DND-41 (cell line): ENCODE results near the gene UGT1A5.
"Not testable (repeated sequence)": the region's sequence is repeated elsewhere in the genome, so short reads cannot be mapped to it uniquely, and the experiment has no call there.

Source experiments
- ATAC-seq: fragments of 200-7000 bp; cut with Tn5 transposase; 3 replicates; pipeline ENCODE4 v1.9.1; 2021; ENCODE audit warnings: low read depth; ENCODE audit not compliant: insufficient read depth
- DNase-seq: peaks from one replicate; pipeline ENCODE4 v3.0.0-alpha.2; 2020
- H2AFZ ChIP-seq: 2 replicates; pipeline ENCODE4 v1.6.0; 2012; ENCODE audit warnings: low read depth, low read length
- H3K27ac ChIP-seq: 2 replicates; pipeline ENCODE4 v1.5.1; 2012; ENCODE audit warnings: low read length, inconsistent platforms
- H3K27me3 ChIP-seq: fragments of 200-600 bp; sonication (generic); 2 replicates; pipeline ENCODE4 v1.6.0; 2012; ENCODE audit warnings: low read length, mild to moderate bottlenecking, inconsistent platforms; ENCODE audit not compliant: insufficient read depth, poor library complexity
- H3K36me3 ChIP-seq: 2 replicates; pipeline ENCODE4 v1.5.1; 2012; ENCODE audit warnings: low read length, inconsistent platforms; ENCODE audit not compliant: insufficient read depth
- H3K4me1 ChIP-seq: 2 replicates; pipeline ENCODE4 v1.5.1; 2012; ENCODE audit warnings: mild to moderate bottlenecking, low read length; ENCODE audit not compliant: insufficient read depth
- H3K4me2 ChIP-seq: 2 replicates; pipeline ENCODE4 v1.6.0; 2012; ENCODE audit warnings: mild to moderate bottlenecking, moderate library complexity, low read length, inconsistent platforms; ENCODE audit not compliant: insufficient read depth
- H3K4me3 ChIP-seq, 2 experiments: fragments of 200-600 bp in 1 of 2; shearing (Covaris generic) in 1 of 2; 2 replicates each; pipeline ENCODE4 v1.5.1; 2012 to 2016; ENCODE audit warnings: inconsistent platforms in 2 of 2, low read length in 2 of 2, mild to moderate bottlenecking in 2 of 2, low read depth in 1 of 2, moderate library complexity in 1 of 2
- H3K79me2 ChIP-seq: 2 replicates; pipeline ENCODE4 v1.6.0; 2012; ENCODE audit warnings: low read length, inconsistent platforms; ENCODE audit not compliant: insufficient read depth
- H3K9ac ChIP-seq: 2 replicates; pipeline ENCODE4 v1.6.0; 2012; ENCODE audit warnings: low read depth, mild to moderate bottlenecking, inconsistent platforms, low read length, moderate library complexity
- H3K9me3 ChIP-seq: 2 replicates; pipeline ENCODE4 v1.5.1; 2012; ENCODE audit warnings: low read length, moderate library complexity, mild to moderate bottlenecking, inconsistent platforms; ENCODE audit not compliant: insufficient read depth, severe bottlenecking
- H4K20me1 ChIP-seq: 2 replicates; pipeline ENCODE4 v1.6.0; 2012; ENCODE audit warnings: low read length; ENCODE audit not compliant: insufficient read depth
- EZH2 ChIP-seq: IDR thresholded peaks from 3 replicates; pipeline ENCODE4 v1.6.1; 2012; ENCODE audit warnings: borderline replicate concordance, low read depth, mild to moderate bottlenecking, moderate library complexity, low read length, inconsistent platforms; ENCODE audit not compliant: severe bottlenecking
- TF ChIP-seq, protein P1 (sequence below): IDR thresholded peaks from 2 replicates; pipeline ENCODE4 v1.5.1; 2012; ENCODE audit warnings: borderline replicate concordance, low read length, moderate library complexity, mild to moderate bottlenecking; ENCODE audit not compliant: poor library complexity, severe bottlenecking; ENCODE audit errors: extremely low read depth

Gene UGT1A5

DNA sequence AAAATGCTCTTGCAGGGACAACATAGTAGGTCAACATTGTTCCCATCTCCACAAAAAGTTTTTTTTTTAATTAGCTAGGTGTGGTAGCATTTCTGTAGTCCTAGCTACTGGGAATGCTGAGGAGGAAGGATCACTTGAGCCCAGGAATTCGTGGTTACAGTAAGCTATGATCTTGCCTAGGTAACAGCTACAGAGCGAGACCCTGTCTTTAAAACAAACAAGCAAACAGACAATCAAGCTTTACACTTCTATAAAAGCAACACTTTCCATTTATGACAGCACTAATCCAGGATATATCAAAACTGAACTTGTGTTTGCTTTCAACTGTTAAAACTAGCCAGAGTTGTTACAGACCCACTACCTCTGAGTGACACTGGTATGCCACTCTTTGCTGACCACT is 28.2 kb downstream of the UGT1A5 start:
- Histone ChIP-seq H4K20me1 (no peaks in the 10 kb centered on the region), H2AFZ (no peak overlapping the region), H3K27me3 (peaks cover 6% of the 10 kb centered on the region), H3K4me3 (no peak overlapping the region), H3K9me3 (no peaks in the 10 kb centered on the region), H3K36me3 (no peaks in the 10 kb centered on the region), H3K79me2 (no peaks in the 10 kb centered on the region), H3K27ac (no peak overlapping the region), H3K9ac (no peak overlapping the region), H3K4me2 (no peak overlapping the region), H3K4me1 (no peaks in the 10 kb centered on the region)
- no peak for DNase-seq
- no peak for ATAC-seq
- TF ChIP-seq, protein P1, sequence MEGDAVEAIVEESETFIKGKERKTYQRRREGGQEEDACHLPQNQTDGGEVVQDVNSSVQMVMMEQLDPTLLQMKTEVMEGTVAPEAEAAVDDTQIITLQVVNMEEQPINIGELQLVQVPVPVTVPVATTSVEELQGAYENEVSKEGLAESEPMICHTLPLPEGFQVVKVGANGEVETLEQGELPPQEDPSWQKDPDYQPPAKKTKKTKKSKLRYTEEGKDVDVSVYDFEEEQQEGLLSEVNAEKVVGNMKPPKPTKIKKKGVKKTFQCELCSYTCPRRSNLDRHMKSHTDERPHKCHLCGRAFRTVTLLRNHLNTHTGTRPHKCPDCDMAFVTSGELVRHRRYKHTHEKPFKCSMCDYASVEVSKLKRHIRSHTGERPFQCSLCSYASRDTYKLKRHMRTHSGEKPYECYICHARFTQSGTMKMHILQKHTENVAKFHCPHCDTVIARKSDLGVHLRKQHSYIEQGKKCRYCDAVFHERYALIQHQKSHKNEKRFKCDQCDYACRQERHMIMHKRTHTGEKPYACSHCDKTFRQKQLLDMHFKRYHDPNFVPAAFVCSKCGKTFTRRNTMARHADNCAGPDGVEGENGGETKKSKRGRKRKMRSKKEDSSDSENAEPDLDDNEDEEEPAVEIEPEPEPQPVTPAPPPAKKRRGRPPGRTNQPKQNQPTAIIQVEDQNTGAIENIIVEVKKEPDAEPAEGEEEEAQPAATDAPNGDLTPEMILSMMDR = no peak
- no peak for TF ChIP-seq EZH2

DNA sequence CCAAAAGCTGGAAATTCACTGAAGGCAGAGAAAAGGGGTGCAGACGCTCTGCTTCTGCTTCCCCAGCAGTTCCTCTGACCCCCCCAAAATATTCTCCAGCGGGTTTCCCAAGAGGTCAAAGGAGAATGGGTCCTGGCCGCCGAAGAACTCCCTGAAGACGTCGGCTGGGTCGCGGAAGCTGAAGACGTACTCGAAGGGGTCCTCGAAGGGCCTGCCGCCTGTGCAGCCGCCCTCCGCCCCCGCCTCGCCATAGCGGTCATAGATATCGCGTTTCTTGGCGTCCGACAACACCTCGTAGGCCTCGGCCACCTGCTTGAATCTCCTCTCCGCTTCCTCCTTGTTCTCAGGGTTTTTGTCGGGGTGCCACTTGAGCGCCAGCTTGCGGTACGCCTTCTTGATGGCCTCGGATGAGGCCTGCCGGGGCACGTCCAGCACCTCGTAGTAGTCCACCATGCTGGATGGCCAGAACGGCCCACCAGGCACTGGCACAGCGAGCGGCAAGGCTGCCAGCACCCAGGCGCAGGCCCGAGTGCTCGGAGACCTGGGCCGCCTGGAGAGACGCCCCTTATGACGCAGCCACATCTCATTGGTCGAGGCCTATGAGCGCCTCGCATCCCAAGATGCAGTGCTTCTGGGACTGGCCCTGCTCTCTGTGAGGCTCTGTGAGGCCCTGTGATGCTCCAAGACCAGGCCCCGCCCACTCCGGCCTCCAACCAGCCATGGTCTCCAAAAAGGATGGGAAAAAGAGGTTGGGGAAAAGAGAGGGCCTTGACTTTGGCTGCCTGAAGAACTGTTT is 31.0 kb downstream of the UGT1A5 start:
- H3K4me1 ChIP-seq = no peaks in the 10 kb centered on the region
- no peak overlapping the region for H2AFZ ChIP-seq
- H3K27me3 ChIP-seq = peaks cover 3% of the 10 kb centered on the region
- no peak for ATAC-seq
- no peak overlapping the region for H3K27ac ChIP-seq
- no peaks in the 10 kb centered on the region for H4K20me1 ChIP-seq
- H3K9ac ChIP-seq = no peak overlapping the region
- no peak for DNase-seq
- H3K4me3 ChIP-seq = no peak overlapping the region
- TF ChIP-seq, protein P1 = no peak
- no peak for TF ChIP-seq EZH2
- H3K4me2 ChIP-seq = no peak overlapping the region
- H3K36me3 ChIP-seq = no peaks in the 10 kb centered on the region
- no peaks in the 10 kb centered on the region for H3K9me3 ChIP-seq
- H3K79me2 ChIP-seq = no peaks in the 10 kb centered on the region

DNA sequence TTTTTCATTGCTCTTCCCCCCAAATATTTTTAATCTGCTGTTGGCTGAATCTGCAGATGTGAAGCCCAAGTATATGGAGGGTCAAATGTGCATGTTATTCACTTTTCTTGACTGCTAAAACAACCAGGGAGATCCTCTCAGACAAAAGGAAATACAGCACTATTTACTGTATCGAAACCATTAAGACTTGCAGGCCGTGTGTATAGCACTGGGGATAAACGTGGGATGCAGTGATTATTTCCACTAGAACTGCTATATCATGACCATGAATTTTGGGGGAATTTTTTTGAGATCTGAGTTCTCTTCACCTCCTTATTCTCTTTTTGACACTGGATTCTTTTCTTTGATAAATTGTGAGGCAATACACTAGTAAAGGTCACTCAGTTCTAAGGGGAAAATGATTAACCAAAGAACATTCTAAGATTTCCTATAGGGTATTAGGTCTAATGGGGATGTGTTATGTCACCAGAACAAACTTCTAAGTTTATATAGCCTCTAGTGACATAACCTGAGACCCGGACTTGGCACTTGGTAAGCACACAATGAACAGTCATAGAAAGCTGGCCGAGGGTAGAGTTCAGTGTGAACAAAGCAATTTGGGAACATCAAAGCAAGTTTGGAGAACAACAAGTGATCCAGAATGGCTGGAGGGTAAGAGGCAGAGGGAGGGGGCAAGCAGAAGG is 32.5 kb downstream of the UGT1A5 start:
- Histone ChIP-seq H3K27ac (no peak overlapping the region), H4K20me1 (no peaks in the 10 kb centered on the region), H3K4me3 (no peak overlapping the region), H3K79me2 (no peaks in the 10 kb centered on the region), H3K27me3 (peaks cover 3% of the 10 kb centered on the region), H3K4me1 (no peaks in the 10 kb centered on the region), H3K9me3 (peaks cover 3% of the 10 kb centered on the region), H3K4me2 (no peak overlapping the region), H3K9ac (no peak overlapping the region), H2AFZ (no peak overlapping the region), H3K36me3 (no peaks in the 10 kb centered on the region)
- no peak for ATAC-seq
- no peak for DNase-seq
- TF ChIP-seq, protein P1 = no peak
- no peak for TF ChIP-seq EZH2

DNA sequence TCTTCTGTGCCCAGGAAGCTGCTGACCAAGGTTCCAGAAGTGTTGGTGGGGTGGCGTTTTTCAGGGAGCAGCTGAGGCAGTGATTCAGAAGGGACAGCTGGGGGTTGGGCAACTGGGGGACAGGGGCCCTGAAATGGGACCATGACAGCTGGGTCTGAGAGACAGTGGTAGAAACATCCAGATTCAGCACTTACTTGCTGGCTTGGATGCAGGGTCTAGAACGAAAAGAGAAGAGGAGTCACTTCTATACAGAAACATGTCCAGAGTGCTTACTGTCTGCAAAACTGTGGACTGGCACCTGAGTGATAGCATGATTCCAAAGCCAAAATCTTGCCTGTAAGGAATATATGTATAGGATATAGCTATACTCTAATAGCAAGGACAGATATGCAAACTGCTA is 33.1 kb downstream of the UGT1A5 start:
- not testable (repeated sequence) for H2AFZ ChIP-seq, DNase-seq, H3K36me3 ChIP-seq, H3K9ac ChIP-seq, ATAC-seq, H4K20me1 ChIP-seq, H3K4me1 ChIP-seq, H3K27ac ChIP-seq, H3K27me3 ChIP-seq, H3K79me2 ChIP-seq, H3K4me3 ChIP-seq, H3K4me2 ChIP-seq, H3K9me3 ChIP-seq
